Kidney epithelial cell (primary cell): ENCODE data around the gene TAAR1. TPM values are rescaled to one million over a fixed set of nuclear protein-coding genes. Genes with fewer than 3 reads are reported as not detected.
A peak's percentile ranks its signal among the peaks of the same experiment; 100 is the strongest.

ENCODE experiments used
- DNase-seq: peaks from one replicate; pipeline ENCODE4 v3.0.0-alpha.2; 2010; ENCODE audit warnings: low read depth
- H3K27me3 ChIP-seq: 2 replicates; pipeline ENCODE4 v1.6.0; 2011; ENCODE audit warnings: low read length; ENCODE audit not compliant: control insufficient read depth, insufficient read depth
- H3K36me3 ChIP-seq: 2 replicates; pipeline ENCODE4 v1.5.1; 2011; ENCODE audit warnings: low read length; ENCODE audit not compliant: control insufficient read depth, insufficient read depth
- H3K4me3 ChIP-seq: 2 replicates; pipeline ENCODE4 v1.5.1; 2011; ENCODE audit warnings: low read depth, mild to moderate bottlenecking, control low read depth, low read length
- CTCF ChIP-seq: IDR thresholded peaks from 2 replicates; pipeline ENCODE4 v1.5.1; 2011; ENCODE audit warnings: mild to moderate bottlenecking, moderate library complexity, low read length, control low read depth, inconsistent platforms; ENCODE audit not compliant: insufficient read depth, poor library complexity, severe bottlenecking
- total RNA-seq: library from RNA; depleted of rRNA; stranded (reverse); fragments of >200 nt; gene quantifications from 2 replicates; pipeline ENCODE4 v1.2.3, GENCODE V29; 2015

Gene TAAR1
- total RNA-seq, 1 donor from 2014 or later, result not detected

- Histone ChIP-seq H3K4me3 (no peak overlapping the region), H3K36me3 (no peaks in the 10 kb centered on the region), H3K27me3 (no peaks in the 10 kb centered on the region)
- DNase-seq, result no peak
- TF ChIP-seq CTCF, result no peak
Observed at GRCh38 chr6:132671295-132671694, 12.3 kb upstream of the TAAR1 start.

GRCh38 chr6:132669690-132670291, 10.8 kb upstream of the TAAR1 start:
- TF ChIP-seq CTCF, result peak; percentile 41
- Histone ChIP-seq H3K36me3 (no peaks in the 10 kb centered on the region), H3K4me3 (no peak overlapping the region), H3K27me3 (no peaks in the 10 kb centered on the region)
- peak; percentile 9 for DNase-seq

GRCh38 chr6:132666118-132666517, 7.1 kb upstream of the TAAR1 start:
- H3K4me3 ChIP-seq, result no peak overlapping the region
- H3K36me3 ChIP-seq, result no peaks in the 10 kb centered on the region
- no peak for DNase-seq
- H3K27me3 ChIP-seq, result no peaks in the 10 kb centered on the region
- no peak for TF ChIP-seq CTCF

GRCh38 chr6:132664309-132665034, 5.5 kb upstream of the TAAR1 start:
- H3K4me3 ChIP-seq, result no peak overlapping the region
- H3K27me3 ChIP-seq, result no peaks in the 10 kb centered on the region
- no peak for DNase-seq
- H3K36me3 ChIP-seq, result no peaks in the 10 kb centered on the region
- no peak for TF ChIP-seq CTCF

- Histone ChIP-seq H3K4me3 (no peak overlapping the region), H3K27me3 (no peaks in the 10 kb centered on the region)
- no peak for TF ChIP-seq CTCF
Observed at GRCh38 chr6:132663661-132664060, 4.7 kb upstream of the TAAR1 start.

GRCh38 chr6:132661906-132662305, 2.9 kb upstream of the TAAR1 start:
- no peaks in the 10 kb centered on the region for H3K36me3 ChIP-seq
- no peak for DNase-seq
- no peaks in the 10 kb centered on the region for H3K27me3 ChIP-seq
- H3K4me3 ChIP-seq, result no peak overlapping the region
- TF ChIP-seq CTCF, result no peak

More at GRCh38 chr6:132663661-132664060, 4.7 kb upstream of the TAAR1 start:
- H3K36me3 ChIP-seq, result no peaks in the 10 kb centered on the region
- no peak for DNase-seq
